NCI-H510A treated with DMSO at 0.1 percent for 48 hours (cell line): Measurements from ENCODE around the gene INTS11.
A peak's percentile ranks its signal among the peaks of the same experiment; 100 is the strongest.

ENCODE experiments used
- DNase-seq: peaks from one replicate; lab custom pipeline; 2025; lab: John Stamatoyannopoulos, UW

INTS11 gene

GRCh38 chr1:1343811-1344421 lies 19.5 kb upstream of the INTS11 start:
- DNase-seq = no peak

- DNase-seq = no peak
Measured at GRCh38 chr1:1342584-1343115, 18.2 kb upstream of the INTS11 start.

GRCh38 chr1:1342061-1342562 lies 17.7 kb upstream of the INTS11 start:
- DNase-seq = no peak

GRCh38 chr1:1341549-1342021 lies 17.1 kb upstream of the INTS11 start:
- DNase-seq = no peak

GRCh38 chr1:1340791-1341548 lies 16.5 kb upstream of the INTS11 start:
- DNase-seq = no peak

- DNase-seq = no peak
Measured at GRCh38 chr1:1340185-1340584, 15.7 kb upstream of the INTS11 start.

- no peak for DNase-seq
Measured at GRCh38 chr1:1338278-1338677, 13.8 kb upstream of the INTS11 start.

- DNase-seq = no peak
Measured at GRCh38 chr1:1337793-1338147, 13.3 kb upstream of the INTS11 start.

- no peak for DNase-seq
Measured at GRCh38 chr1:1336931-1337792, 12.7 kb upstream of the INTS11 start.

- DNase-seq = no peak
Measured at GRCh38 chr1:1336446-1336845, 12.0 kb upstream of the INTS11 start.

- DNase-seq = no peak
Measured at GRCh38 chr1:1335792-1336248, 11.4 kb upstream of the INTS11 start.

- no peak for DNase-seq
Measured at GRCh38 chr1:1335283-1335682, 10.8 kb upstream of the INTS11 start.

- no peak for DNase-seq
Measured at GRCh38 chr1:1334835-1335234, 10.4 kb upstream of the INTS11 start.

- no peak for DNase-seq
Measured at GRCh38 chr1:1333551-1334241, 9.2 kb upstream of the INTS11 start.

- no peak for DNase-seq
Measured at GRCh38 chr1:1332774-1333480, 8.5 kb upstream of the INTS11 start.

GRCh38 chr1:1332031-1332755 lies 7.7 kb upstream of the INTS11 start:
- DNase-seq = peak; percentile 90

- peak; percentile 90 for DNase-seq
Measured at GRCh38 chr1:1331068-1331965, 6.9 kb upstream of the INTS11 start, which contains the start of gene TAS1R3. TSS of gene TAS1R3 (plus strand) at chr1:1331280. CDS start at chr1:1331346, 66 bp downstream.

- DNase-seq = no peak
Measured at GRCh38 chr1:1330366-1331067, 6.1 kb upstream of the INTS11 start.
